Progenitor cell of endocrine pancreas (in vitro differentiated cells): ENCODE data around the gene SH2D5. TPM values are rescaled to one million over a fixed set of nuclear protein-coding genes. Genes with fewer than 3 reads are reported as not detected.

Source experiments
- DNase-seq: peaks from one replicate; pipeline ENCODE4 v3.0.0; 2021; ENCODE audit warnings: low spot score; ENCODE audit not compliant: unreplicated experiment
- H3K27ac Mint-ChIP-seq: 2 replicates; pipeline ENCODE4 v1.8.0; 2021; ENCODE audit warnings: mild to moderate bottlenecking, moderate library complexity, mixed read lengths
- H3K27me3 Mint-ChIP-seq: 2 replicates; pipeline ENCODE4 v1.8.0; 2021; ENCODE audit warnings: mixed read lengths
- H3K36me3 Mint-ChIP-seq: 2 replicates; pipeline ENCODE4 v1.8.0; 2022; ENCODE audit warnings: mixed read lengths; ENCODE audit not compliant: insufficient read depth
- H3K4me1 Mint-ChIP-seq: 2 replicates; pipeline ENCODE4 v1.8.0; 2021; ENCODE audit warnings: low read depth, mixed read lengths
- H3K4me3 Mint-ChIP-seq: 2 replicates; pipeline ENCODE4 v1.8.0; 2021; ENCODE audit warnings: low read depth, mild to moderate bottlenecking, moderate library complexity, mixed read lengths
- H3K9me3 Mint-ChIP-seq: 2 replicates; pipeline ENCODE4 v1.8.0; 2021; ENCODE audit warnings: low read depth, mixed read lengths
- CTCF ChIP-seq: fragments of 200-600 bp; sonication (generic); IDR thresholded peaks from one replicate; pipeline ENCODE4 v1.5.0; 2021; ENCODE audit warnings: antibody characterized with exemption, mild to moderate bottlenecking; ENCODE audit not compliant: unreplicated experiment
- long read RNA-seq: library from polyadenylated mRNA; unstranded; transcript quantifications from one replicate; pipeline ENCODE4 v2.0.0, GENCODE V29; 2020
- total RNA-seq: library from RNA; stranded (reverse); gene quantifications from 2 replicates; pipeline ENCODE4 v1.2.1, GENCODE V29; 2021

The SH2D5 gene
- 0.53 and 1.2 TPM in 2 replicates for total RNA-seq
- long read RNA-seq: 0 reads

GRCh38 chr1:20732588-20733359 is at the start of gene SH2D5:
TSS of gene SH2D5 (minus strand) at chr1:20732703. CDS start at chr1:20728044, 4,659 bp downstream.
- H3K4me3 Mint-ChIP-seq: peak within 1 kb of the TSS; percentile 74
- peak; percentile 47 for TF ChIP-seq CTCF
- H3K27ac Mint-ChIP-seq: peak within 1 kb of the TSS; percentile 89
- no peaks in the 10 kb centered on the region for H3K36me3 Mint-ChIP-seq
- no peak for DNase-seq
- H3K9me3 Mint-ChIP-seq: no peaks in the 10 kb centered on the region
- H3K4me1 Mint-ChIP-seq: peaks cover 11% of the 10 kb centered on the region
- peaks cover 54% of the 10 kb centered on the region for H3K27me3 Mint-ChIP-seq

GRCh38 chr1:20775700-20776099 is 43.2 kb upstream of the SH2D5 start:
- no peak for DNase-seq
- H3K36me3 Mint-ChIP-seq: peaks cover 21% of the 10 kb centered on the region
- H3K4me3 Mint-ChIP-seq: no peak overlapping the region
- H3K27ac Mint-ChIP-seq: no peak overlapping the region
- H3K9me3 Mint-ChIP-seq: no peaks in the 10 kb centered on the region
- TF ChIP-seq CTCF: no peak
- no peaks in the 10 kb centered on the region for H3K27me3 Mint-ChIP-seq
- peaks cover 3% of the 10 kb centered on the region for H3K4me1 Mint-ChIP-seq

- no peak for TF ChIP-seq CTCF
- Mint-ChIP-seq H3K27ac (peak overlapping the region; percentile 53), H3K27me3 (no peaks in the 10 kb centered on the region), H3K4me1 (no peaks in the 10 kb centered on the region), H3K36me3 (peaks cover 24% of the 10 kb centered on the region), H3K9me3 (no peaks in the 10 kb centered on the region), H3K4me3 (no peak overlapping the region)
- DNase-seq: no peak
Observed at GRCh38 chr1:20771780-20772179, 39.3 kb upstream of the SH2D5 start.

- Mint-ChIP-seq H3K36me3 (peaks cover 29% of the 10 kb centered on the region), H3K4me1 (no peaks in the 10 kb centered on the region), H3K9me3 (no peaks in the 10 kb centered on the region), H3K4me3 (no peak overlapping the region), H3K27me3 (no peaks in the 10 kb centered on the region), H3K27ac (no peak overlapping the region)
- TF ChIP-seq CTCF: no peak
- DNase-seq: no peak
Observed at GRCh38 chr1:20770314-20771087, 38.0 kb upstream of the SH2D5 start.

GRCh38 chr1:20767271-20767670 is 34.8 kb upstream of the SH2D5 start:
- Mint-ChIP-seq H3K9me3 (no peaks in the 10 kb centered on the region), H3K27me3 (no peaks in the 10 kb centered on the region), H3K4me1 (peaks cover 7% of the 10 kb centered on the region), H3K36me3 (peaks cover 37% of the 10 kb centered on the region), H3K4me3 (no peak overlapping the region), H3K27ac (no peak overlapping the region)
- DNase-seq: no peak
- no peak for TF ChIP-seq CTCF
